Activated CD4-positive, alpha-beta T cell treated with anti-CD3 and anti-CD28 coated beads for 48 hours (primary cell): ENCODE measurements around the gene FASTKD1.

Source experiments
- DNase-seq: peaks from one replicate; pipeline ENCODE4 v3.0.0-alpha.2; 2020

Gene FASTKD1

DNA sequence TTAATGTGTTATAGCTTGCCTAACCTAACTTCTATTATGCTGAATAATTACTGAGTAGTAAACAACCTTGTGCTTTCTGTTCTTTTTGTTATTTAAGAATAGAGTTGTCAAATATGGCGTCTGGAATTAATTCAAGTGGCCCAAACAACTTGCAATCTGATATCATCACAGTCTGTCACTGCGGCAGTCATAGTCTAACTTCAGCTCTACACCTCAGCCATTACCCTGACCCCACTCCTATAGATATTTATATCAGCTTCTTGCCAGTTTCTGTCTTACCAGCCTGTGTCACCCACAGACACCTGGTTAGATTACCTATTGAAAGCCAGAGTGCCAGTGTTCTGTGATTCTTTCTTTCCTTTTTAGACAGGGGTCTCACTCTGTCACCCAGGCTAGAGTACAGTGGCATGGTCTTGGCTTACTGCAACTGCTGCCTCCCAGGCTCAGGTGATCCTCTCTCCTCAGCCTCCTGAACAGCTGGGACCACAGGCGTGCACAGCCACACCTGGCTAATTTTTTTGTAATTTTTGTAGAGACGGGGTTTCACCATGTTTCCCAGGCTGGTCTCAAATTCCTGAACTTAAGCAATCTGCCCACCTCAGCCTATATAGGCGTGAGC lies 78.2 kb downstream of the FASTKD1 start:
- DNase-seq, result no peak

- DNase-seq, result no peak
Observed at GRCh38 chr2:169493360-169493759, 80.3 kb downstream of the FASTKD1 start.

GRCh38 chr2:169491378-169491777 lies 82.3 kb downstream of the FASTKD1 start:
- DNase-seq, result no peak

- no peak for DNase-seq
Observed at GRCh38 chr2:169490834-169491233, 82.8 kb downstream of the FASTKD1 start.

DNA sequence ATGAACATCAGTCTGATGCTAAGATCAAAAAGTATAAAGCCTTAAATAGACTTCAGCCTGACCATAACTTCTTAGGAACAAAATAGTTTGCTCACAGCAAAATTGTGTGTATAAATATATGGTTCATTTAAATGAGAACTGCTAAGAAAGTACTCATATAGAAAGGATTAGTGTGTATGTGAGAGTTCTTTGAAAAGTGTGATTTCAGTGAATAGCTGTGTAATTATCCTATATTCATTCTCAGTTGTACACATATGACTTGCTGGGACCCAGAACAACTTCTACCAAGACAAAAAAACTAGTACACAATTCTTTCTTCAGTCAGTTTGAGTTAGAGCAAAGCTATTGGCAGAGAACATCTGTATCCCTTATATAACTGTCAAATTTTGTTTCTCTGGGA lies 87.2 kb downstream of the FASTKD1 start:
- DNase-seq, result no peak

DNA sequence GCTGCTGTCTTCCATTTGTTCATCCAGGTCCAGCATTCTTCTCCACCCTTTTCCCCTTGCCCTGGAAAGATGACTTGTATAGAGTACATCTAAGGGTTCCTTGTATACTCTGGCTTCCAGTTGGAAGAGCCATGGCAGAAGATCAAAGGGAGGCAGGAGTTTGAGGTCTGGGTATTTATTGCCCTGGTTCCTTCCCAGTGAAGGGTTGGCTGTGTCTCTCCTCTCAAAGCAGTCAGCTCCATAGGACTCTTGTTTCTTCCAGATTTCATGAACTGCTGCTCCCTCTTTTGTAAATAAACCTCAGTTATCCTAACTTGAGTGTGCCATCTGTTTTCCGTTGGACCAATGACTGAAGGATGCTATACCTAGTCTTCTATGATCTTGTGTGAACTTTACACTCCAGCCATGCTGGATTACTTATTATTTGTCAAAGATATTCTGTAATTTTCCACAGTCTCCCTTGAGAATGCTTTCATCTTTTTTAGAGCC lies 88.0 kb downstream of the FASTKD1 start:
- no peak for DNase-seq

DNA sequence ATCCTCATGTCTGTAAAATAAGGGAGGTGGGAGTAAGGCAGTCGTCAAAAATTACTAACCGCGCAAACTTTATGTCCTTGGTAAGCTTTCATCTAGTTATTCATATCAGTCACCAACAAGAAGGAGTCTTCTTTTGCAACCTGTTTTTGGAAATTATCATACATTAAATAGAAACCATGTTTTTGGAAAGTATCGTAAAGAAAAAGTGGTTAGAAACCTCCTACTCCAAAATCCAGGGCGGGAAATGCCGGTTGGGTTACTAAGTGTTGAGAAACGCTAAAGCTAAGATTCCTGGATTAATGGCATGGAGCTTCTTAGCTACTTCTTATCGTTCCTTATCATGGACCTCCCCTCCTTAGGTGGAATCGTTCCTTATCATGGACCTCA lies 93.6 kb downstream of the FASTKD1 start:
- DNase-seq, result no peak
